Fibroblast of lung (primary cell): Measurements from ENCODE around the gene CDKN1A. TPM values are rescaled to one million over a fixed set of nuclear protein-coding genes. Genes with fewer than 3 reads are reported as not detected.

Experiments
- DNase-seq, 2 donors: peaks; one replicate each; pipeline versions ENCODE4 v3.0.0 to v3.0.0-alpha.2; 2010; ENCODE audit warnings: low read depth in 2 of 2
- H2AFZ ChIP-seq: 2 replicates; pipeline ENCODE4 v1.5.1; 2012; ENCODE audit warnings: low read length, control low read depth, inconsistent platforms
- H3K27ac ChIP-seq: 2 replicates; pipeline ENCODE4 v1.5.1; 2011; ENCODE audit warnings: low read length, control low read depth; ENCODE audit not compliant: insufficient read depth
- H3K27me3 ChIP-seq: 2 replicates; pipeline ENCODE4 v1.5.1; 2011; ENCODE audit warnings: mild to moderate bottlenecking, low read length; ENCODE audit not compliant: control insufficient read depth, insufficient read depth
- H3K36me3 ChIP-seq: 2 replicates; pipeline ENCODE4 v1.5.1; 2011; ENCODE audit warnings: low read length; ENCODE audit not compliant: control insufficient read depth, insufficient read depth
- H3K4me1 ChIP-seq: 2 replicates; pipeline ENCODE4 v1.5.1; 2011; ENCODE audit warnings: low read length; ENCODE audit not compliant: control insufficient read depth, insufficient read depth; ENCODE audit errors: extremely low read depth
- H3K4me2 ChIP-seq: 2 replicates; pipeline ENCODE4 v1.5.1; 2011; ENCODE audit warnings: low read length, control low read depth; ENCODE audit not compliant: insufficient read depth; ENCODE audit errors: extremely low read depth
- H3K4me3 ChIP-seq, 4 experiments: fragments of 200-600 bp in 1 of 4; sonication (generic) in 1 of 4; replicated peaks in 1 of 4; 2 replicates each; pipeline ENCODE4 v1.5.1; 2011 to 2016; ENCODE audit warnings: low read length in 4 of 4, low read depth in 3 of 4, mild to moderate bottlenecking in 3 of 4, control low read depth in 2 of 4, inconsistent platforms in 1 of 4, mixed read lengths in 1 of 4; ENCODE audit not compliant: insufficient read depth in 1 of 4; ENCODE audit errors: control extremely low read depth in 1 of 4
- H3K79me2 ChIP-seq: 2 replicates; pipeline ENCODE4 v1.5.1; 2012; ENCODE audit warnings: mild to moderate bottlenecking, low read length, inconsistent platforms; ENCODE audit not compliant: control insufficient read depth, insufficient read depth
- H3K9ac ChIP-seq: 2 replicates; pipeline ENCODE4 v1.5.1; 2011; ENCODE audit warnings: mild to moderate bottlenecking, low read length, control low read depth; ENCODE audit not compliant: insufficient read depth
- H3K9me3 ChIP-seq: 2 replicates; pipeline ENCODE4 v1.5.1; 2012; ENCODE audit warnings: low read depth, low read length; ENCODE audit not compliant: control insufficient read depth, insufficient read depth
- H4K20me1 ChIP-seq: 2 replicates; pipeline ENCODE4 v1.5.1; 2011; ENCODE audit warnings: low read length; ENCODE audit not compliant: control insufficient read depth, insufficient read depth; ENCODE audit errors: extremely low read depth
- CTCF ChIP-seq, 2 donors: IDR thresholded peaks in 1 of 2; conservative IDR thresholded peaks in 1 of 2; 1 replicate in 1 of 2; 2 replicates in 1 of 2; pipeline ENCODE4 v1.5.1; 2011 to 2012; ENCODE audit warnings: low read length in 2 of 2, control low read depth in 1 of 2, inconsistent platforms in 1 of 2, low read depth in 1 of 2, mild to moderate bottlenecking in 1 of 2
- EZH2 ChIP-seq: IDR thresholded peaks from 2 replicates; pipeline ENCODE4 v1.5.1; 2012; ENCODE audit warnings: low read length, control low read depth, mild to moderate bottlenecking; ENCODE audit errors: missing control alignments
- polyA plus RNA-seq, 2 donors: library from polyadenylated mRNA; depleted of rRNA in 1 of 2; stranded (reverse) in 1 of 2; unstranded in 1 of 2; fragments of >200 nt; gene quantifications; 2 replicates each; pipeline ENCODE4 v1.2.1, GENCODE V29; 2011 to 2012; ENCODE audit warnings: missing spikeins in 1 of 2
- total RNA-seq: library from RNA; depleted of rRNA; stranded (reverse); fragments of >200 nt; gene quantifications from 2 replicates; pipeline ENCODE4 v1.2.1, GENCODE V29; 2014

Gene CDKN1A
- total and polyA plus RNA-seq, 2 donors (not counting 1 experiment from before 2014, with no cell fraction given): 166 to 900 TPM

- DNase-seq: no peak
Observed at GRCh38 chr6:36720251-36721141, 42.0 kb downstream of the CDKN1A start.

DNA sequence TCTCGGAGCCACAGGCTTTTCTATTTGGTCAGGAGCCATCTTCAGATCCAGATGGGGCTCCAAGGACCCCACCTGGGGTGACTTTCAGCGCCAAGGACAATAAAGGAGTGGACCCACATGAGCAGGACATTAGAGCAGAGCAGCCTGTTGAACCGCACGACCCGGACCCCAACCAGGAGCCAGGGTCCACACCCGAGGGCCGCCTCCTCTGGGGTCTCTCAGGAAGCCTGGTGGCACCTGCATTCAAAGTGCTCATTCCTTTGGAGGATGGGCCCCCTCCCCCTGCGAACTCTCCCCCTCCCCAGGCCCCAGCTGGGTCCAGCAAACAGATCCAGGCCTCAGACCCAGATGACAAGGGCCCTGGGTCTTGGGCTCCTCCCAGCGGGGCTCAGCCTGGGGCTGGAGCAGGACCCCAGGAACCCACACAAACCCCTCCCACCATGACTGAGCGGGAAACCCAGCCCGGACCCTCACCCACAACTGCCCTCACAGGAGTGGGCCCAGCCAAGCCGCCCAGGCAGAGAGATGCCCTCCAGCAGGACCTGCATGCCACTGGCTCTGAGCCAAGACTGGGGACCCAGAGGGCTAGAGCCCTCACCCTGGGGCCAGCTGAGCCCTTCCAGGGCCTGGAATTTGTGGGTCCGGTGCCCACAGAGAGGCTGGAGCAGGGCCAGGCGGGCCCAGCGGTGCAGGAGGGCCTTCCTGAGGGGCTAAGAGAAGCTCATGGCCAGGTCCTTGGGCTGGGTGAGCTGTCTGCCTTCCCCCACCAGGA is 43.0 kb downstream of the CDKN1A start:
- Histone ChIP-seq H3K9ac (no peak overlapping the region), H3K79me2 (no peaks in the 10 kb centered on the region), H3K9me3 (no peaks in the 10 kb centered on the region), H3K27me3 (peaks cover 3% of the 10 kb centered on the region), H3K36me3 (no peaks in the 10 kb centered on the region), H3K4me2 (no peak overlapping the region), H3K4me1 (no peaks in the 10 kb centered on the region), H3K27ac (no peak overlapping the region), H3K4me3 (no peak overlapping the region), H2AFZ (no peak overlapping the region), H4K20me1 (no peaks in the 10 kb centered on the region)
- DNase-seq: no peak
- TF ChIP-seq CTCF (conservative IDR thresholded peaks at IDR 0.05 in 1 of 2, IDR thresholded peaks at IDR 0.05 in 1 of 2; ENCODE audit: low read depth in 1 of 2, low read length in 2 of 2): no peak
- no peak for TF ChIP-seq EZH2

More at GRCh38 chr6:36720251-36721141, 42.0 kb downstream of the CDKN1A start:
- Histone ChIP-seq H3K79me2 (no peaks in the 10 kb centered on the region), H3K4me3 (no peak overlapping the region), H3K27ac (no peak overlapping the region), H4K20me1 (no peaks in the 10 kb centered on the region), H3K9me3 (no peaks in the 10 kb centered on the region), H3K9ac (no peak overlapping the region), H3K27me3 (peaks cover 6% of the 10 kb centered on the region), H2AFZ (no peak overlapping the region), H3K36me3 (no peaks in the 10 kb centered on the region), H3K4me2 (no peak overlapping the region), H3K4me1 (no peaks in the 10 kb centered on the region)
- TF ChIP-seq CTCF (conservative IDR thresholded peaks at IDR 0.05 in 1 of 2, IDR thresholded peaks at IDR 0.05 in 1 of 2; ENCODE audit: low read depth in 1 of 2, low read length in 2 of 2): no peak

DNA sequence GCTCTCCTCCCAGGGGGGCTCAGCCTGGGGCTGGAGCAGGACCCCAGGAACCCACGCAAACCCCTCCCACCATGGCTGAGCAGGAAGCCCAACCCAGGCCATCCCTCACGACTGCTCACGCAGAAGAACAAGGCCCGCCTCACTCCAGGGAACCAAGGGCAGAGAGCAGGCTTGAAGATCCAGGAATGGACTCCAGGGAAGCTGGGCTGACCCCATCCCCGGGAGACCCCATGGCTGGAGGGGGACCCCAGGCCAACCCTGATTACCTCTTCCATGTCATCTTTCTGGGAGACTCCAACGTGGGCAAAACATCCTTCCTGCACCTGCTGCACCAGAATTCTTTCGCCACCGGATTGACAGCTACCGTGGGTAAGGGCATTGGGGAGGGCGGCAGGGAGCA is 43.9 kb downstream of the CDKN1A start:
- TF ChIP-seq CTCF (conservative IDR thresholded peaks at IDR 0.05 in 1 of 2, IDR thresholded peaks at IDR 0.05 in 1 of 2; ENCODE audit: low read depth in 1 of 2, low read length in 2 of 2) (no peak), EZH2 (no peak)
- H3K36me3 ChIP-seq: no peaks in the 10 kb centered on the region
- H4K20me1 ChIP-seq: no peaks in the 10 kb centered on the region
- no peak overlapping the region for H3K4me2 ChIP-seq
- no peak overlapping the region for H3K4me3 ChIP-seq
- H2AFZ ChIP-seq: no peak overlapping the region
- no peaks in the 10 kb centered on the region for H3K4me1 ChIP-seq
- no peaks in the 10 kb centered on the region for H3K79me2 ChIP-seq
- H3K27me3 ChIP-seq: no peaks in the 10 kb centered on the region
- no peak for DNase-seq
- no peaks in the 10 kb centered on the region for H3K9me3 ChIP-seq
- H3K27ac ChIP-seq: no peak overlapping the region
- no peak overlapping the region for H3K9ac ChIP-seq
